Smooth muscle cell (in vitro differentiated cells): ENCODE data around the gene ZAP70. TPM values are rescaled to one million over a fixed set of nuclear protein-coding genes. Genes with fewer than 3 reads are reported as not detected.
"Not testable (repeated sequence)": the region's sequence is repeated elsewhere in the genome, so short reads cannot be mapped to it uniquely, and the experiment has no call there.

Experiments used
- DNase-seq: peaks from one replicate; lab custom pipeline; 2025; ENCODE audit not compliant: unreplicated experiment; lab: John Stamatoyannopoulos, UW
- H2AFZ ChIP-seq: fragments of 200-600 bp; sonication (generic); 2 replicates; pipeline ENCODE4 v1.6.0; 2016; ENCODE audit warnings: antibody characterized with exemption, low read depth, mild to moderate bottlenecking
- H3F3A ChIP-seq: fragments of 200-600 bp; sonication (generic); 2 replicates; pipeline ENCODE4 v1.6.0; 2017; ENCODE audit warnings: antibody characterized with exemption, low read depth
- H3K27ac ChIP-seq: fragments of 200-600 bp; sonication (generic); 2 replicates; pipeline ENCODE4 v1.5.1; 2016; ENCODE audit warnings: low read depth, mild to moderate bottlenecking
- H3K27me3 ChIP-seq: fragments of 200-600 bp; sonication (generic); 2 replicates; pipeline ENCODE4 v1.6.1; 2016; ENCODE audit warnings: low read depth, mild to moderate bottlenecking
- H3K36me3 ChIP-seq: fragments of 200-600 bp; sonication (generic); 2 replicates; pipeline ENCODE4 v1.5.1; 2016; ENCODE audit warnings: low read depth
- H3K4me1 ChIP-seq: fragments of 200-600 bp; sonication (generic); 2 replicates; pipeline ENCODE4 v1.5.1; 2016; ENCODE audit warnings: low read depth
- H3K4me2 ChIP-seq: fragments of 200-600 bp; sonication (generic); 2 replicates; pipeline ENCODE4 v1.6.0; 2016; ENCODE audit warnings: mild to moderate bottlenecking
- H3K4me3 ChIP-seq: fragments of 200-600 bp; sonication (generic); 2 replicates; pipeline ENCODE4 v1.5.1; 2016; ENCODE audit warnings: mild to moderate bottlenecking
- H3K79me2 ChIP-seq: fragments of 200-600 bp; sonication (generic); 2 replicates; pipeline ENCODE4 v1.6.0; 2016; ENCODE audit warnings: low read depth, mild to moderate bottlenecking
- H3K9ac ChIP-seq: fragments of 200-600 bp; sonication (generic); 2 replicates; pipeline ENCODE4 v1.6.0; 2016; ENCODE audit warnings: low read depth
- H3K9me3 ChIP-seq: fragments of 200-600 bp; sonication (generic); replicated peaks from 2 replicates; pipeline ENCODE4 v1.5.1; 2016; ENCODE audit warnings: low read depth
- H4K20me1 ChIP-seq: fragments of 200-600 bp; sonication (generic); 2 replicates; pipeline ENCODE4 v1.6.0; 2016; ENCODE audit warnings: low read depth
- WGBS: methylation state at CpG from one replicate; pipeline ENCODE4 v1.1.7; 2016; ENCODE audit warnings: low lambda C conversion rate; 5-methylcytosine and 5-hydroxymethylcytosine counted together
- polyA plus RNA-seq: library from polyadenylated mRNA; unstranded; fragments of >200 nt; fragmentation: Nextera tagmentation; extraction: Ambion mirVana; gene quantifications from 2 replicates; pipeline ENCODE4 v1.2.1, GENCODE V29; 2016
- total RNA-seq: library from RNA; depleted of rRNA; stranded (reverse); fragments of >200 nt; gene quantifications from 2 replicates; pipeline ENCODE4 v1.2.3, GENCODE V29; 2014
- TF ChIP-seq, protein P1 (sequence below): fragments of 200-600 bp; sonication (generic); IDR thresholded peaks from 2 replicates; pipeline ENCODE4 v1.5.1; 2017; ENCODE audit warnings: borderline replicate concordance, mild to moderate bottlenecking, antibody characterized with exemption; ENCODE audit not compliant: insufficient read depth, poor library complexity, severe bottlenecking

ZAP70 gene
- total and polyA plus RNA-seq, 2 experiments from 2014 or later = 0.24 to 0.40 TPM

DNA sequence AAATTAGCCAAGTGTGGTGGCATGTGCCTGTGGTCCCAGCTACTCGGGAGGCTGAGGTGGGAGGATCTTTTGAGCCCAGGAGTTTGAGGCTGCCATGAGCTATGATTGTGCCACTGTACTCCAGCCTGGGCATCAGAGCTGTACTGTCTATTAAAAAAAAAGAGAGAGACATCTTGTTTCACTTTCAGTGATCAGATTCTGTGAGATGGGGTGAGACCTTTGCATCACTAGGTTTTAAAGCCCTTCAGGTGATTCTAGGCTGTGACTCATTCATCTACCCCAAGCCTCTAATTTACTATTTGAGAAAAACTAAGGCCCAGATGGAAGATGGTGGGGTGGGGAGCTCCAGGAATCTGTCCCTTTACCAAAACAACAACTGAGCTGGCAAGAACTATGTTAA is 36.8 kb upstream of the ZAP70 start:
- no peak overlapping the region for H2AFZ ChIP-seq
- H4K20me1 ChIP-seq = no peaks in the 10 kb centered on the region
- no peaks in the 10 kb centered on the region for H3K9me3 ChIP-seq
- no peak overlapping the region for H3K4me3 ChIP-seq
- TF ChIP-seq, protein P1, sequence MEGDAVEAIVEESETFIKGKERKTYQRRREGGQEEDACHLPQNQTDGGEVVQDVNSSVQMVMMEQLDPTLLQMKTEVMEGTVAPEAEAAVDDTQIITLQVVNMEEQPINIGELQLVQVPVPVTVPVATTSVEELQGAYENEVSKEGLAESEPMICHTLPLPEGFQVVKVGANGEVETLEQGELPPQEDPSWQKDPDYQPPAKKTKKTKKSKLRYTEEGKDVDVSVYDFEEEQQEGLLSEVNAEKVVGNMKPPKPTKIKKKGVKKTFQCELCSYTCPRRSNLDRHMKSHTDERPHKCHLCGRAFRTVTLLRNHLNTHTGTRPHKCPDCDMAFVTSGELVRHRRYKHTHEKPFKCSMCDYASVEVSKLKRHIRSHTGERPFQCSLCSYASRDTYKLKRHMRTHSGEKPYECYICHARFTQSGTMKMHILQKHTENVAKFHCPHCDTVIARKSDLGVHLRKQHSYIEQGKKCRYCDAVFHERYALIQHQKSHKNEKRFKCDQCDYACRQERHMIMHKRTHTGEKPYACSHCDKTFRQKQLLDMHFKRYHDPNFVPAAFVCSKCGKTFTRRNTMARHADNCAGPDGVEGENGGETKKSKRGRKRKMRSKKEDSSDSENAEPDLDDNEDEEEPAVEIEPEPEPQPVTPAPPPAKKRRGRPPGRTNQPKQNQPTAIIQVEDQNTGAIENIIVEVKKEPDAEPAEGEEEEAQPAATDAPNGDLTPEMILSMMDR = no peak
- H3K36me3 ChIP-seq = no peaks in the 10 kb centered on the region
- DNase-seq = no peak
- H3K9ac ChIP-seq = no peak overlapping the region
- no peaks in the 10 kb centered on the region for H3K27me3 ChIP-seq
- no peaks in the 10 kb centered on the region for H3K4me1 ChIP-seq
- H3K79me2 ChIP-seq = no peaks in the 10 kb centered on the region
- no peak overlapping the region for H3K4me2 ChIP-seq
- 100% methylated on average over 1 of the region's 1 CpG for WGBS
- no peak overlapping the region for H3K27ac ChIP-seq
- no peaks in the 10 kb centered on the region for H3F3A ChIP-seq

DNA sequence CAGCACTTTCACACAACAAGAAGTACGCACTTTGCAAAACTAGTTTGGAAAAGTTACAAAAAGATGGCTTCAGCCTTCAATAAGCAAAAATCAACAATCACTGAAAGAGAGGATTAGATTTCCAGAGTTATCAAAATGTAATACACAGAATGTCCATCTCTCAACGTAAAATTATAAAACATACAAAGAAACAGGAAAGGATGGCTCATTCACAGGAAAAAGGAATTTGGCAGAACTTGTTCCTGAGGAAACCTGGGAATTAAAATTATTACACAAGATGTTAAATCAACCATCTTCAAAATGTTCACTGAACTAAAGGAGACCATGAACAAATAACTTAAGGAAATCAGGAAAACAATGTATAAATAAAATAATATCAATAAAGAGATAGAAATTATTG is 35.9 kb upstream of the ZAP70 start:
- WGBS = 91% methylated on average over 2 of the region's 2 CpGs
- H3F3A ChIP-seq = no peaks in the 10 kb centered on the region
- H3K79me2 ChIP-seq = no peaks in the 10 kb centered on the region
- no peaks in the 10 kb centered on the region for H3K9me3 ChIP-seq
- no peaks in the 10 kb centered on the region for H3K27me3 ChIP-seq
- H3K36me3 ChIP-seq = no peaks in the 10 kb centered on the region
- no peak overlapping the region for H3K4me2 ChIP-seq
- peak overlapping the region; percentile 69 for H3K27ac ChIP-seq
- no peaks in the 10 kb centered on the region for H3K4me1 ChIP-seq
- H2AFZ ChIP-seq = no peak overlapping the region
- no peak overlapping the region for H3K4me3 ChIP-seq
- DNase-seq = no peak
- H3K9ac ChIP-seq = no peak overlapping the region
- no peaks in the 10 kb centered on the region for H4K20me1 ChIP-seq
- TF ChIP-seq, protein P1 = no peak

DNA sequence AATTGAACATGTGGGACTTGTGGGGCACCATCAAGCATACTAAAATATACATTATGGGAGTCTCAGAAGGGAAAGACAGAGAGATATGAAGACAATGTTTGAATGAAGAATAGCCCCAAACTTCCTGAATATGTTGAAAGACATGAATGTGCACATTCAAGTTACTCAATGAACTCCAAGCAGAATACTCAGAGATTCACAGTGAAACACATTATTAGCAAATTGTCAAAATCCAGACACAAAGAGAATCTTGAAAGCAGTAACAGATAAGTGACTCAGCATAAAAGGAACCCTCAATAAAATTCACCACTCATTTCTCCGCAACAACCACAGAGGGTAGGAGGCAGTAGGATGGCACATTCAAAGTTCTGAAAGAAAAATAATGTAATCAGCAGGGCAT is 35.1 kb upstream of the ZAP70 start:
- no peak overlapping the region for H3K4me3 ChIP-seq
- no peaks in the 10 kb centered on the region for H3K79me2 ChIP-seq
- H3K9me3 ChIP-seq = no peaks in the 10 kb centered on the region
- H3F3A ChIP-seq = no peaks in the 10 kb centered on the region
- H2AFZ ChIP-seq = no peak overlapping the region
- H4K20me1 ChIP-seq = no peaks in the 10 kb centered on the region
- no peaks in the 10 kb centered on the region for H3K27me3 ChIP-seq
- H3K27ac ChIP-seq = peak overlapping the region; percentile 69
- TF ChIP-seq, protein P1 = no peak
- H3K4me2 ChIP-seq = no peak overlapping the region
- H3K4me1 ChIP-seq = no peaks in the 10 kb centered on the region
- H3K9ac ChIP-seq = no peak overlapping the region
- DNase-seq = no peak
- no peaks in the 10 kb centered on the region for H3K36me3 ChIP-seq
- 41% methylated on average over 1 of the region's 1 CpG for WGBS

DNA sequence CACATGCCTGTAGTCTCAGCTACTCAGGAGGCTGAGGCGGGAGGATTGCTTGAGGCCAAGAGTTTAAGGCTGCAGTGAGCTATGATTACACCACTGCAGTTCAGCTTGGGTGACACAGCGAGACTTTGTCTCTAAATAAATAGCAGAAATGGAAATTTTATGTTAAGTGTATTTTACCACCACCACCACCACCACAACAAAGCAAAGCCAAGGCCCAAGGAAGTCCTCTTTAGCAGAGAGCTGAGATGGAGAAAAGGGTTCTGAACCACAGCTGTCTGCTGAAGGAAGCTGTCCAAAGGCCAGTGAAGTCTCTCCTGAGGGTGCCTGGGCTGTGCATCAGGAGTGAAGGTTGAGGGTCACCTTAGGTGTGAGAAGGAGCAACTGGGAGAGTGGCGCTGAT is 26.1 kb upstream of the ZAP70 start:
- DNase-seq, H2AFZ ChIP-seq: not testable (repeated sequence)

More for the DNA sequence above, 26.1 kb upstream of the ZAP70 start:
- WGBS = 96% methylated on average over 2 of the region's 3 CpGs
- H3K4me3 ChIP-seq, H3K4me2 ChIP-seq, H3K79me2 ChIP-seq, H3K9ac ChIP-seq, H3F3A ChIP-seq, H4K20me1 ChIP-seq, H3K4me1 ChIP-seq, H3K27me3 ChIP-seq, H3K27ac ChIP-seq, H3K36me3 ChIP-seq, H3K9me3 ChIP-seq: not testable (repeated sequence)
